GM04503 (cell line): ENCODE measurements around the gene LMTK3.
A peak's percentile ranks its signal among the peaks of the same experiment; 100 is the strongest.

ENCODE experiments used
- DNase-seq: peaks from one replicate; pipeline ENCODE4 v3.0.0-alpha.2; 2012; ENCODE audit warnings: low read depth

The LMTK3 gene

GRCh38 chr19:48445256-48445605 is 66.4 kb downstream of the LMTK3 start:
- DNase-seq: peak; percentile 75

- no peak for DNase-seq
These were observed 66.8 kb downstream of the LMTK3 start for GRCh38 chr19:48444936-48445200.

GRCh38 chr19:48444129-48444935 is 67.3 kb downstream of the LMTK3 start:
- DNase-seq: no peak

- no peak for DNase-seq
These were observed 67.9 kb downstream of the LMTK3 start for GRCh38 chr19:48443731-48444128.

- no peak for DNase-seq
These were observed 68.4 kb downstream of the LMTK3 start for GRCh38 chr19:48443256-48443655.

- no peak for DNase-seq
These were observed 69.3 kb downstream of the LMTK3 start for GRCh38 chr19:48442116-48443035.

GRCh38 chr19:48441360-48442050 is 70.1 kb downstream of the LMTK3 start:
- no peak for DNase-seq

GRCh38 chr19:48436586-48436985 is 75.0 kb downstream of the LMTK3 start:
- no peak for DNase-seq
